ENCODE measurements around the gene DCLRE1B. TPM values are rescaled to one million over a fixed set of nuclear protein-coding genes. Genes with fewer than 3 reads are reported as not detected.

Gene DCLRE1B
- total RNA-seq, 2 donors from 2014 or later: 5.4 to 9.5 TPM

GRCh38 chr1:113898241-113898814 lies 6.8 kb upstream of the DCLRE1B start:
- TF ChIP-seq CTCF (IDR thresholded peaks at IDR 0.05): no peak
- Histone ChIP-seq H3K27me3 (no peaks in the 10 kb centered on the region), H3K4me1 (peaks cover 10% of the 10 kb centered on the region), H3K9ac (ENCODE audit: low read depth in 2 of 2, low read length in 2 of 2) (no peak overlapping the region), H3K27ac (no peak overlapping the region), H3K4me3 (no peak overlapping the region), H3K9me3 (no peaks in the 10 kb centered on the region), H3K36me3 (no peaks in the 10 kb centered on the region)
- intact Hi-C loops (cut with DNase I): no loop called here
- DNase-seq: no peak

DNA sequence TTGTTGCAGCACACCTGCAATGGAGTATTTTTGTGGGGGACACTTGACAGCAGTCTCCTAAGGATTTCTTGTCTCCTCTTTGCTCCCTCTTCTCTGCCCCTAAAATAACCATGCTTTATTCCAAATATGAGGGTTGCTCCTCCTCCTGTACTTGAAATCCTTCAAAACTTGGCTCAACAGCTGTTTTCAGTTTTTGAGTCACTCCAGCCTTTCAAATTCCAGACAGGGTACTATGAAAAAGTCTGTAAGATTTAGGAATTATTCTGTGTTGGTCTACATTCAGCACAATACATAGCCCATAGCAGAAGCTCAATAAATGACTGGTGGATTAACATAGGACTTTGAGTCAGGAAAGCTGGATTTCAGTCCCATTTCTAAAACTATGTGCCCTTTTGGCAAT lies 6.0 kb upstream of the DCLRE1B start:
- intact Hi-C loops (cut with DNase I): no loop called here
- no peak overlapping the region for H3K4me3 ChIP-seq
- H3K9me3 ChIP-seq: no peaks in the 10 kb centered on the region
- no peak for DNase-seq
- no peak overlapping the region for H3K27ac ChIP-seq
- H3K9ac ChIP-seq (ENCODE audit: low read depth in 2 of 2, low read length in 2 of 2): no peak overlapping the region
- H3K27me3 ChIP-seq: no peaks in the 10 kb centered on the region
- peaks cover 10% of the 10 kb centered on the region for H3K4me1 ChIP-seq
- no peaks in the 10 kb centered on the region for H3K36me3 ChIP-seq
- TF ChIP-seq CTCF (IDR thresholded peaks at IDR 0.05): no peak

GRCh38 chr1:113901191-113901590 lies 3.9 kb upstream of the DCLRE1B start:
- Histone ChIP-seq H3K9ac (ENCODE audit: low read depth in 2 of 2, low read length in 2 of 2) (peak overlapping the region in 1 of 2 donors; percentile 8), H3K9me3 (no peaks in the 10 kb centered on the region), H3K36me3 (no peaks in the 10 kb centered on the region), H3K4me3 (no peak overlapping the region), H3K4me1 (peaks cover 10% of the 10 kb centered on the region), H3K27ac (peak overlapping the region; percentile 93), H3K27me3 (no peaks in the 10 kb centered on the region)
- intact Hi-C loops (cut with DNase I): no loop called here
- no peak for DNase-seq
- TF ChIP-seq CTCF (IDR thresholded peaks at IDR 0.05): no peak

- peak overlapping the region; percentile 70 to 94 for H3K9ac ChIP-seq (ENCODE audit: low read depth in 2 of 2, low read length in 2 of 2)
- intact Hi-C loops (cut with DNase I): loop anchor here (2.0 kb wide), 2 partner anchors 25 to 67 kb away; partner anchors contain the start of gene HIPK1
- no peak for TF ChIP-seq CTCF (IDR thresholded peaks at IDR 0.05)
- peaks cover 10% of the 10 kb centered on the region for H3K4me1 ChIP-seq
- H3K36me3 ChIP-seq: no peaks in the 10 kb centered on the region
- peak; percentile 35 for DNase-seq
- H3K27ac ChIP-seq: peak overlapping the region; percentile 93
- H3K9me3 ChIP-seq: no peaks in the 10 kb centered on the region
- H3K4me3 ChIP-seq: peak overlapping the region; percentile 58
- H3K27me3 ChIP-seq: no peaks in the 10 kb centered on the region
Measured at GRCh38 chr1:113903501-113904292, 1.4 kb upstream of the DCLRE1B start.

DNA sequence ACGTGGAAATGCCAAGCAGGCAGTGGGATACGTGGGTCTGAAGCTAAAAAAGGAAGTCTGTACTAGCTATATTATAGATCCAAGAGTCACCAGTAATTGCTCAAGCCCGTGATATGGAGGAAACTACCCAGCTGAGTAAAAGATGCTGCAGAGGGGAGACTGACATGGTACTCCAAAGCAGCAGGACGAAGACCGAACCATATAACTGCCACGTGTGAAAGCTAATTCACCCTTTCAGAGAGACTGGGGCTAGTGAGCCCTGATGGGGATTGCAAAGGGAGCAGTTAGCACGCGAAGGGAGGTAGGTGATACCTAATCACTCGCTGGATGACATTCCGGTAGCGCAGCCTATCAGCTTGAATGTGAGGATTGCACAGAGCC lies 843 bp upstream of the DCLRE1B start:
- Histone ChIP-seq H3K4me1 (peaks cover 10% of the 10 kb centered on the region), H3K4me3 (peak overlapping the region; percentile 58), H3K27me3 (no peaks in the 10 kb centered on the region), H3K9ac (ENCODE audit: low read depth in 2 of 2, low read length in 2 of 2) (peak overlapping the region; percentile 70 to 94), H3K27ac (peak overlapping the region; percentile 93), H3K36me3 (no peaks in the 10 kb centered on the region), H3K9me3 (no peaks in the 10 kb centered on the region)
- no peak for TF ChIP-seq CTCF (IDR thresholded peaks at IDR 0.05)
- no peak for DNase-seq
- intact Hi-C loops (cut with DNase I): loop anchor here (2.0 kb wide), 2 partner anchors 25 to 67 kb away; partner anchors contain the start of gene HIPK1

All from colonic mucosa (tissue), 4 donors.